ENCODE results near the gene TRPV4.

GRCh38 chr12:109875572-109876131 is 42.5 kb upstream of the TRPV4 start:
- TF ChIP-seq EZH2 (IDR thresholded peaks at IDR 0.05; ENCODE audit: low read depth, unreplicated experiment) (no peak), ZNF114 (CRISPR knock-in tag; IDR thresholded peaks at IDR 0.05) (no peak), EZH2phosphoT487 (IDR thresholded peaks at IDR 0.05; ENCODE audit: unreplicated experiment) (no peak), POLR2AphosphoS5 (IDR thresholded peaks at IDR 0.05; ENCODE audit: low read depth) (no peak), CTCF (conservative IDR thresholded peaks at IDR 0.05; ENCODE audit: low read depth in 2 of 2) (no peak), REST (IDR thresholded peaks at IDR 0.05; ENCODE audit: unreplicated experiment) (no peak), ETS1 (IDR thresholded peaks at IDR 0.05) (no peak), ZNF331 (CRISPR knock-in tag; IDR thresholded peaks at IDR 0.05; ENCODE audit: low read depth) (no peak), CREB1 (CRISPR knock-in tag; IDR thresholded peaks at IDR 0.05; ENCODE audit: low read depth) (no peak), NANOG (IDR thresholded peaks at IDR 0.05; ENCODE audit: borderline replicate concordance) (no peak)

Data from GM23338 (cell line).